Hepatocyte (in vitro differentiated cells): ENCODE measurements around the gene SPTBN5. TPM values are rescaled to one million over a fixed set of nuclear protein-coding genes. Genes with fewer than 3 reads are reported as not detected.

Experiments used
- DNase-seq: peaks from one replicate; pipeline ENCODE4 v3.0.0-alpha.2; 2016; ENCODE audit warnings: low spot score
- H2AFZ ChIP-seq: fragments of 200-600 bp; sonication (generic); 2 replicates; pipeline ENCODE4 v1.6.0; 2016; ENCODE audit warnings: antibody characterized with exemption, mild to moderate bottlenecking
- H3K27ac ChIP-seq: fragments of 200-600 bp; sonication (generic); 2 replicates; pipeline ENCODE4 v1.5.1; 2016; ENCODE audit warnings: mild to moderate bottlenecking
- H3K27me3 ChIP-seq: fragments of 200-600 bp; sonication (generic); 2 replicates; pipeline ENCODE4 v1.6.1; 2016
- H3K36me3 ChIP-seq: fragments of 200-600 bp; sonication (generic); replicated peaks from 2 replicates; pipeline ENCODE4 v1.5.1; 2016; ENCODE audit warnings: low read depth; ENCODE audit not compliant: insufficient read depth
- H3K4me1 ChIP-seq: fragments of 200-600 bp; sonication (generic); 2 replicates; pipeline ENCODE4 v1.5.1; 2016; ENCODE audit warnings: mild to moderate bottlenecking, moderate library complexity; ENCODE audit not compliant: insufficient read depth
- H3K4me2 ChIP-seq: fragments of 200-600 bp; sonication (generic); 2 replicates; pipeline ENCODE4 v1.6.0; 2016
- H3K4me3 ChIP-seq: fragments of 200-600 bp; sonication (generic); 2 replicates; pipeline ENCODE4 v1.5.1; 2016; ENCODE audit warnings: mild to moderate bottlenecking
- H3K79me2 ChIP-seq: fragments of 200-600 bp; sonication (generic); 2 replicates; pipeline ENCODE4 v1.6.0; 2017; ENCODE audit warnings: mild to moderate bottlenecking
- H3K9me2 ChIP-seq: fragments of 200-600 bp; sonication (generic); replicated peaks from 2 replicates; pipeline ENCODE4 v1.6.0; 2017; ENCODE audit warnings: mild to moderate bottlenecking; ENCODE audit not compliant: insufficient read depth
- H3K9me3 ChIP-seq: fragments of 200-600 bp; sonication (generic); 2 replicates; pipeline ENCODE4 v1.5.1; 2016; ENCODE audit warnings: low read depth, mild to moderate bottlenecking
- H4K20me1 ChIP-seq: fragments of 200-600 bp; sonication (generic); 2 replicates; pipeline ENCODE4 v1.6.0; 2016; ENCODE audit warnings: mild to moderate bottlenecking; ENCODE audit not compliant: insufficient read depth, poor library complexity, severe bottlenecking
- EZH2 ChIP-seq: fragments of 200-600 bp; sonication (generic); IDR thresholded peaks from 2 replicates; pipeline ENCODE4 v1.6.1; 2016; ENCODE audit warnings: antibody characterized with exemption, mild to moderate bottlenecking, borderline replicate concordance
- EZH2phosphoT487 ChIP-seq: fragments of 200-600 bp; sonication (generic); IDR thresholded peaks from one replicate; pipeline ENCODE4 v1.6.1; 2018; ENCODE audit warnings: antibody characterized with exemption, mild to moderate bottlenecking, low read depth, moderate library complexity; ENCODE audit not compliant: unreplicated experiment, severe bottlenecking
- WGBS: methylation state at CpG from one replicate; pipeline ENCODE4 v1.1.6; 2016; ENCODE audit warnings: low lambda C conversion rate; ENCODE audit errors: missing lambda C conversion rate; 5-methylcytosine and 5-hydroxymethylcytosine counted together
- polyA plus RNA-seq: library from polyadenylated mRNA; unstranded; fragments of >200 nt; fragmentation: Nextera tagmentation; extraction: Ambion mirVana; gene quantifications from 2 replicates; pipeline ENCODE4 v1.2.1, GENCODE V29; 2016
- total RNA-seq: library from RNA; depleted of rRNA; stranded (reverse); fragments of >200 nt; gene quantifications from 2 replicates; pipeline ENCODE4 v1.2.3, GENCODE V29; 2014
- TF ChIP-seq, protein P1 (sequence below): fragments of 200-600 bp; sonication (generic); IDR thresholded peaks from 2 replicates; pipeline ENCODE4 v1.5.1; 2016; ENCODE audit warnings: antibody characterized with exemption, mild to moderate bottlenecking; ENCODE audit not compliant: poor library complexity

Gene SPTBN5
- total and polyA plus RNA-seq, 2 experiments from 2014 or later = 1.7 to 1.9 TPM

- H2AFZ ChIP-seq = no peak overlapping the region
- H3K9me2 ChIP-seq = no peaks in the 10 kb centered on the region
- DNase-seq = no peak
- TF ChIP-seq EZH2phosphoT487 = no peak
- H3K36me3 ChIP-seq = no peaks in the 10 kb centered on the region
- no peaks in the 10 kb centered on the region for H3K27me3 ChIP-seq
- peak overlapping the region; percentile 42 for H3K27ac ChIP-seq
- no peaks in the 10 kb centered on the region for H4K20me1 ChIP-seq
- WGBS = 86% methylated on average over 13 of the region's 13 CpGs
- H3K79me2 ChIP-seq = peaks cover 30% of the 10 kb centered on the region
- H3K4me1 ChIP-seq = peaks cover 18% of the 10 kb centered on the region
- no peak overlapping the region for H3K4me3 ChIP-seq
- H3K9me3 ChIP-seq = no peaks in the 10 kb centered on the region
- H3K4me2 ChIP-seq = no peak overlapping the region
These were observed 46.6 kb upstream of the SPTBN5 start for GRCh38 chr15:41940441-41940857.

GRCh38 chr15:41939986-41940385, 46.1 kb upstream of the SPTBN5 start:
- no peak for DNase-seq
- Histone ChIP-seq H3K79me2 (peaks cover 32% of the 10 kb centered on the region), H3K4me1 (peaks cover 14% of the 10 kb centered on the region), H3K9me2 (no peaks in the 10 kb centered on the region), H4K20me1 (no peaks in the 10 kb centered on the region), H2AFZ (no peak overlapping the region), H3K4me3 (no peak overlapping the region), H3K4me2 (no peak overlapping the region), H3K36me3 (no peaks in the 10 kb centered on the region), H3K27me3 (no peaks in the 10 kb centered on the region), H3K9me3 (no peaks in the 10 kb centered on the region), H3K27ac (peak overlapping the region; percentile 42)
- WGBS = 82% methylated on average over 9 of the region's 9 CpGs
- TF ChIP-seq, protein P1, sequence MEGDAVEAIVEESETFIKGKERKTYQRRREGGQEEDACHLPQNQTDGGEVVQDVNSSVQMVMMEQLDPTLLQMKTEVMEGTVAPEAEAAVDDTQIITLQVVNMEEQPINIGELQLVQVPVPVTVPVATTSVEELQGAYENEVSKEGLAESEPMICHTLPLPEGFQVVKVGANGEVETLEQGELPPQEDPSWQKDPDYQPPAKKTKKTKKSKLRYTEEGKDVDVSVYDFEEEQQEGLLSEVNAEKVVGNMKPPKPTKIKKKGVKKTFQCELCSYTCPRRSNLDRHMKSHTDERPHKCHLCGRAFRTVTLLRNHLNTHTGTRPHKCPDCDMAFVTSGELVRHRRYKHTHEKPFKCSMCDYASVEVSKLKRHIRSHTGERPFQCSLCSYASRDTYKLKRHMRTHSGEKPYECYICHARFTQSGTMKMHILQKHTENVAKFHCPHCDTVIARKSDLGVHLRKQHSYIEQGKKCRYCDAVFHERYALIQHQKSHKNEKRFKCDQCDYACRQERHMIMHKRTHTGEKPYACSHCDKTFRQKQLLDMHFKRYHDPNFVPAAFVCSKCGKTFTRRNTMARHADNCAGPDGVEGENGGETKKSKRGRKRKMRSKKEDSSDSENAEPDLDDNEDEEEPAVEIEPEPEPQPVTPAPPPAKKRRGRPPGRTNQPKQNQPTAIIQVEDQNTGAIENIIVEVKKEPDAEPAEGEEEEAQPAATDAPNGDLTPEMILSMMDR = no peak
- no peak for TF ChIP-seq EZH2
- no peak for TF ChIP-seq EZH2phosphoT487

- H3K36me3 ChIP-seq = no peaks in the 10 kb centered on the region
- peaks cover 19% of the 10 kb centered on the region for H3K4me1 ChIP-seq
- 84% methylated on average over 4 of the region's 4 CpGs for WGBS
- no peaks in the 10 kb centered on the region for H3K9me2 ChIP-seq
- TF ChIP-seq EZH2 (no peak), EZH2phosphoT487 (no peak)
- TF ChIP-seq, protein P1 = no peak
- peaks cover 29% of the 10 kb centered on the region for H3K79me2 ChIP-seq
- no peaks in the 10 kb centered on the region for H3K9me3 ChIP-seq
- no peaks in the 10 kb centered on the region for H4K20me1 ChIP-seq
- no peak overlapping the region for H3K27ac ChIP-seq
- DNase-seq = no peak
- H2AFZ ChIP-seq = no peak overlapping the region
- no peaks in the 10 kb centered on the region for H3K27me3 ChIP-seq
- no peak overlapping the region for H3K4me3 ChIP-seq
- no peak overlapping the region for H3K4me2 ChIP-seq
These were observed 43.7 kb upstream of the SPTBN5 start for GRCh38 chr15:41937568-41937923.

- Histone ChIP-seq H4K20me1 (no peaks in the 10 kb centered on the region), H3K4me2 (no peak overlapping the region), H3K4me1 (peaks cover 24% of the 10 kb centered on the region), H2AFZ (no peak overlapping the region), H3K79me2 (peaks cover 29% of the 10 kb centered on the region), H3K9me3 (no peaks in the 10 kb centered on the region), H3K27ac (no peak overlapping the region), H3K36me3 (no peaks in the 10 kb centered on the region), H3K4me3 (no peak overlapping the region), H3K9me2 (no peaks in the 10 kb centered on the region), H3K27me3 (no peaks in the 10 kb centered on the region)
- WGBS = 90% methylated on average over 19 of the region's 19 CpGs
- TF ChIP-seq EZH2 = no peak
- TF ChIP-seq, protein P1 = no peak
- TF ChIP-seq EZH2phosphoT487 = no peak
- no peak for DNase-seq
These were observed 43.1 kb upstream of the SPTBN5 start for GRCh38 chr15:41936649-41937567.
